Stimulated activated CD8-positive, alpha-beta memory T cell treated with anti-CD3 and anti-CD28 coated beads, Interleukin-12 subunit alpha, Interleukin-12 subunit beta, amount 100 ng/mL, for 24 hours (primary cell): ENCODE measurements around the gene RUVBL2.

Source experiments
- DNase-seq: peaks from one replicate; pipeline ENCODE4 v3.0.0-alpha.2; 2020; ENCODE audit errors: extremely low read depth

RUVBL2 gene

DNA sequence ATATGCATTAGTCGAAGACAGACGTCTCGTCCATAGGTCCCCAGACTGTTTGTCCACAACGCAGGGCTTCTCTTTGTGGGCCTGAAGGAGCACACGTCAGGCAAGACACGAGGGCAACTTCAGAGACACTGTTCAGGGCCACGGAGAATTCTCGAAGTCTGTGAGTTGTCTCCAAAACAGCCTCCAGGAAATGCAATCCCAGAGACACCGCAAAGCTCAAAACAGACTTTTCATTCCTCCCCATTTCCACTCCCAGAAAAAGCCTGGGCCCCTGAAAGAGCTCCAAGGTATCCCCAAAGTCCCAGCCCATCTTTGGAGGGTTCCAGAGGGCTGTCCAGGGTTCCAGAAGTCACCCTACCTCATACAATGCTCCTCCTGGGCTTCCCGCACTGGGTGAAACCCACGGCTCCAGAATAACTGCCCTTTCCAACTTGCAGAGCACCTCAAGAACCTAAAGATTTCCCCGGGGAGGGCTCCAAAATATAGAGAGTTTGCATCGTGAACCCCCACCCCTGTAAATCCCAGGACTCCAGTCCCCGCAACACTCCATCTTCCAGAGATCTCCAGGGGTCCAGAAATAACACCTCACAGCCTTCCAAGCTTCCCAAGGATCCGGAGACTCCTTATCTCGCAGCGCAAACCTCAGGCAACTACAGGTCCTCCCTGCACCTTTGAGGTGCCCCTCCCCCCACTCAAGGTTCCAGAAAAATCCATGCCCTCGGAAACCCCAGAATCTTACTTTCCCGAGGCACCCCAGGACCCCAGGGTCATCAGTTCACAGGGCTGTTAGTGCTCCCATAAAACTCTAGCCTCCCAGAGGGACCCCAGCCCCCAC lies 29.3 kb upstream of the RUVBL2 start:
- DNase-seq = no peak

DNA sequence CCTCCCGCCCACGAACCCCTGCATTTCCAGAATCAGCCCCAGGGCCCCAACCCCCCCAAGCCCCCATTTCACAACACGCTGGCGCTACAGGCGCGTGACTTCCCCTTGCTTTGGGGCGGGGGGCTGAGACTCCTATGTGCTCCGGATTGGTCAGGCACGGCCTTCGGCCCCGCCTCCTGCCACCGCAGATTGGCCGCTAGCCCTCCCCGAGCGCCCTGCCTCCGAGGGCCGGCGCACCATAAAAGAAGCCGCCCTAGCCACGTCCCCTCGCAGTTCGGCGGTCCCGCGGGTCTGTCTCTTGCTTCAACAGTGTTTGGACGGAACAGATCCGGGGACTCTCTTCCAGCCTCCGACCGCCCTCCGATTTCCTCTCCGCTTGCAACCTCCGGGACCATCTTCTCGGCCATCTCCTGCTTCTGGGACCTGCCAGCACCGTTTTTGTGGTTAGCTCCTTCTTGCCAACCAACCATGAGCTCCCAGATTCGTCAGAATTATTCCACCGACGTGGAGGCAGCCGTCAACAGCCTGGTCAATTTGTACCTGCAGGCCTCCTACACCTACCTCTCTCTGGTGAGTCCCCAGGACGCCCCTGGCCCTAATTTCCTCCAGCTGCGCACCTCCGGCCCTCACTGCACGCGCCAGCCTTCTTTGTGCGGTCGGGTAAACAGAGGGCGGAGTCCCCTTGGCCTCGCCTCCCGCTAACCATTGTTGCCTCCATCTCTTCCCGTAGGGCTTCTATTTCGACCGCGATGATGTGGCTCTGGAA lies 28.5 kb upstream of the RUVBL2 start, which contains the start of gene FTL:
TSS of gene FTL (plus strand) at position 270 of the 766 bp plus-strand sequence. CDS start at position 469, 199 bp downstream.
- DNase-seq = peak; percentile 80

DNA sequence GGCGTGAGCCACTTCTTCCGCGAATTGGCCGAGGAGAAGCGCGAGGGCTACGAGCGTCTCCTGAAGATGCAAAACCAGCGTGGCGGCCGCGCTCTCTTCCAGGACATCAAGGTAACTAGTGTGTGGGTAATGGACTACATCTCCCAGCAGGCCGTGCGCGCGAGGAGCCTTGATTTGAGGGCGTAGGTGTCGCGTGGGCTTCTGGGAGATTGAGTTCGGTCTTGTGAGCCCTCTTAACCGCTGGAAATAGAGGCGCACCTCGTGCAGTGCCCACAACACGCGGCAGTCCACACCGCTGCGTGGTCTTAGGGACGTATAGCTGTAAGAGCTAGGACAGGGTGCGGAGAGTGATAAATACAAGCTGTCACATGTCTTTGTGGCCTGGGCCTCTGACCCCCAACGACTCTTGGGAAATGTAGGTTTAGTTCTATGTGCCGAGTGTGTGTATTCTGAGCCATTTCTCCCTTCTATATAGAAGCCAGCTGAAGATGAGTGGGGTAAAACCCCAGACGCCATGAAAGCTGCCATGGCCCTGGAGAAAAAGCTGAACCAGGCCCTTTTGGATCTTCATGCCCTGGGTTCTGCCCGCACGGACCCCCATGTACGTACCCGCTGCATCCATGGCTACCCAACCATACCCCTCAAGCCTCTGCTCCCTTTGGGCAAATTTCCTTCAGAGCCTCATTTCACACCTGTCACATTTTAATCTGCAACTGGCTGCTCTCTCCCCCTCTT lies 27.7 kb upstream of the RUVBL2 start:
- DNase-seq = peak; percentile 72

DNA sequence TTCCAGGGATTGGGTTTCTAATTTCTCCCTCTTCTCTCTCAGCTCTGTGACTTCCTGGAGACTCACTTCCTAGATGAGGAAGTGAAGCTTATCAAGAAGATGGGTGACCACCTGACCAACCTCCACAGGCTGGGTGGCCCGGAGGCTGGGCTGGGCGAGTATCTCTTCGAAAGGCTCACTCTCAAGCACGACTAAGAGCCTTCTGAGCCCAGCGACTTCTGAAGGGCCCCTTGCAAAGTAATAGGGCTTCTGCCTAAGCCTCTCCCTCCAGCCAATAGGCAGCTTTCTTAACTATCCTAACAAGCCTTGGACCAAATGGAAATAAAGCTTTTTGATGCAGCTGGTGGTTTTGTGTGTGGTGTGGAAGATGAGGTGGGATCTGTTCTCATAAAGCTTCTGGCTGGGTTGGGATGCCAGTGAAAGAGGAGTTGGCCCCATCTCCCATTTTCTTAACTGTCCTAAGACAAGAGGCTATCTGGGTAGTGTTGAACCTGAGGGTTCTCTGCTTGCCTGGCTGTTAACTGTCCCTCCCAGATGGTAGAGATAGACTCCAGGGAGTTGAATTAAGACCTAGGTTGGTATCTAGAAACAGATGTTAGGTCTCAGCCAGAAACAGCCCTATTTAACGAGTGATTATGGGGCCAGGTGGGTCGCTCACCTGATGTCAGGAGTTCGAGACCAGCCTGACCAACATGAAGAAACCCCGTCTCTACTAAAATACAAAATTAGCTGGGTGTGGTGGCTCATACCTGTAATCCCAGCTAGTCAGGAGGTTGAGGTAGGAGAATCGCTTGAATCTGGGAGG lies 26.9 kb upstream of the RUVBL2 start:
- no peak for DNase-seq

DNA sequence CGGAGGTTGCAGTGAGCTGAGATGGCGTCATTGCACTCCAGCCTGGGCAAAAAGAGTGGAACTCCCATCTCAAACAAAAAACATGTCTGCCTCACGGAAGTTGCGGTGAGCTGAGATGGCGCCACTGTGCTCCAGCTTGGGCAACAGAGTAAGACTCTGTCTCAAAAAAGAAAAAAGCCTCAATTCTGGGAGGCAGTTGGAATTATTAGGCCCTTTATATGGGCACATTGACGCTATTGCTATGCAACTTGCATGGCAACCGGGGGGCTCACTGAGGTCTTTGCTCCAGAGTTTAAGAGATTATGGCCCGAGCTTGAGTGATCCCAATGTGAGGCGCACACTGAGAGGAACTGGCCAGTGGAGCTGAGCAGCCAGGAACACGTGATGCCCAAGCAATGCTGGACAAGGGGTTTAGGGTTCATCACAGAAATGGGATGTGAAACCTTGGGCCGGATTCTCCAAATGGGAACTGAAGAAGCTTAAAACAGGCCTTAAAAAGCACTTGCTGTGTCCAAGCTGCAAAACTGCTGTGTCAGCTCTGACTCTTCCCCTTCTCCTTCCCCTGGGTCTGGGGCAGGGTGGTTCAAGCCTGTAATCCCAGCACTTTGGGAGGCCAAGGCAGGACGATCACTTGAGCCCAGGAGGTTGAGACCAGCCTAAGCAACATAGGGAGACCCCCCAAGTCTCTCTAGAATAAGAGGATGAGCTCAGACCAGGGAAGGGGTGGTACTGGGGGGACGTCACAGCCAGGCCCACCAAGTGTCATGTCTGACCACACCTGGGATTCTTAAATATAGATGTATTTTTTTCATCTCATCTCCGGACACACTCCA lies 26.1 kb upstream of the RUVBL2 start:
- no peak for DNase-seq

DNA sequence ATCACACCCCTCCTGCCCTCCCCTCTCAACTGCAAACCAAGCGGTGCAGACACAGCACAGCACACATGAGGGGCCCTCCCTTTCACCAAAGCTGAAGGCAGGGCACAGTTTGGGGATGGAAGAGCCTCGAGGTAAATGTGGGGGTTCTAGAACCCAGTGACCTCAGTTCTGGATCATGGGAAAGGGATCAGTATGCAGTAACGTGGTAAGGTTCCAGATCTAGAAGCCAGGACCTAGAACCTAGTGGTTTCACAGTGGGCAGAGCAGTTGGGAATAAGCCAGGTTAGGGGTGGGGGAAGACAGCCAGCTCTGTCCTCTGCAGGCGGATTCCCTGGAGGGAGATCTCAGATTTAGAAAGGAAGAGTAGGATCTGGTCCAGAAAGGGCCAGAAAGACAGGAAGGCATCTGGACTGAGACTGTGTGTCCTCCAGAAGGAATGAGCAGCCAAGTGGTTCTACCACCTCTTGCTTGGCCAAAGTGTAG lies 25.5 kb upstream of the RUVBL2 start:
- no peak for DNase-seq

DNA sequence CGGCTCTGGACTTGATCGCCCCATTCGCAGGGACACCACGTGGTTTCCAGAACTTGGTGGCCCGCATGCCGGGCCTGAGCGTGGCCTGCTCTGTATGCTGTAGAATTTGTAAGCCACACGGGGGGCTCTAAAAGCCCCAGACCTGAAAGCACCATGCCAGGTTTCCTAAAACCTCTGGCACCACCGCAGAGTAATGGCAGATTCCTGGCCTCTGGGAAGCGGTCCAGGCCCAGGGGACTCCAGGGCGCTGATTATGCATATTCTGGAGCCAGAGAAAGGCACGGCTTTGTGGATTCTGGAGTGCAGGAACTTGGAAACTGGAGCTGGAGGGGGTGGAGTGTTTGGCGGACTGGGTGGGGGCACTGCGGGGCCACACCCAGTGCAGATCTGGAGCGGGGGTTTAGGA lies 24.9 kb upstream of the RUVBL2 start:
- no peak for DNase-seq

DNA sequence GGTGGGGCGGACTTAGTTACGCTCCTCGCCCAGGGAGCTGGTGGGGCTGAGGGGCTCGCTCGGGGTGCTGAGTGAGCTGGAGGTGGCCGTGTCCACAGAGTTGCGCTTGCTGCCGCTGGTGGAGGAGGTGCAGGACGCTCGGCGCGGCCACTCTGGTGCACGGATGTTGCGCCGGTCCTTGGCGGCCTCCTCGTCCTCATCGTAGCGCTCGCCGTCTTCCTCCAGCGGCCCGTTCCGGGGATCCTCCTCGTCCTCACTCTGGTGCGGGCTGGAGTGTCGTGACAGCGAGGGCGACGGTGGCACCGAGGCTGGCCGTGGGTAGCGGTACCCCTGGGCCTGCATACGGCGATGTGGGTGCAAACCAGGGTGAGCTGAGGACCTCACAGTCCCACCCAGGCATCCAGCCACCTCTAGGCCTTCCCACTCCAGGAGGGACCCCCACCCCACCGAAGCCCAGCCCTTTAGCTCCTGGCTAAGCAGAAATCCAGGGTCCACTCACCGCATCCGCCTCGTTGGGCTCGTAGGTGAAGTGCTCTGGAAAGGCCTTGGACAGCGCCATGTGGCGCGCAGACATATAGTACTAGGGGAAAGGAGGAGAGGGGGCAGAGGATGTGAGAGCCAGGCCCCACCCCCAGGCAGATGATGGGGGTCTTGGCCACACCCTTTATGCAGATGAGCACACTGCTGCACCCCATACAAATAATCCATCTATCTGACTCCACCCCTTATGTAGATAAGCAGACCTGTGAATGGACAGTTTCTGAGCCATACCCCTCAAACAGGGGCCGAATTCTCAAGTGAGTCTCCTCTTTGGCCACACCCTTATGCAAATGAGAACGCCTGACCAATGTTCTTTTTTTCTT lies 24.2 kb upstream of the RUVBL2 start:
- DNase-seq = no peak

DNA sequence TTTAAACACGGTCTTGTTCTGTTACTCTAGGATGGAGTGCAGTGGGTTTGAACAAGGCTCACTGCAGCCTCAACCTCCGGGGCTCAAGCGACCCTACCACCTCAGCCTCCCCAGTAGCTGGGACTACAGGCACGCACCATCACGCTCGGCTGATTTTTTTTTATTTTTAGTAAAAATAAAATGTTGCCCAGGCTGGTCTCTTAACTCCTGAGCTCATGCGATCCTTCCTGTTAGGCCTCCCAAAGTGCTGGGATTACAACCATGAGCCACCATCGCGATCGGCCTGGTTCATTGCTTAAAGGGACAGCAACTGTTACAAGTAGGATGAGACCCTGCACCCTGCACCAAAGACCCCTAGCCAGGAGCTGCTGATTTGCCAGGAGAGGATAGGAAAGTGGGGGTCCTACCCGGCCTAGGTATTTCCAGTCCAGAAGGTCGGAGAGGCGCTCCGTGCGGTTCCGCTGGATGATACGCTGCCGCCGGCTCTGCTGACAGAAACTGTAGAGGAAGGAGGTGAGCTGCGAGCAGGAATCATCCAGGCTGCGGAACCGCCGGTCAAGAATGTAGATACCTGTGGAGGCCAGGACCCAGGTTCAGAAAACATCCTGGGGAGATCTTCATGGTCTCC lies 23.4 kb upstream of the RUVBL2 start:
- DNase-seq = no peak

DNA sequence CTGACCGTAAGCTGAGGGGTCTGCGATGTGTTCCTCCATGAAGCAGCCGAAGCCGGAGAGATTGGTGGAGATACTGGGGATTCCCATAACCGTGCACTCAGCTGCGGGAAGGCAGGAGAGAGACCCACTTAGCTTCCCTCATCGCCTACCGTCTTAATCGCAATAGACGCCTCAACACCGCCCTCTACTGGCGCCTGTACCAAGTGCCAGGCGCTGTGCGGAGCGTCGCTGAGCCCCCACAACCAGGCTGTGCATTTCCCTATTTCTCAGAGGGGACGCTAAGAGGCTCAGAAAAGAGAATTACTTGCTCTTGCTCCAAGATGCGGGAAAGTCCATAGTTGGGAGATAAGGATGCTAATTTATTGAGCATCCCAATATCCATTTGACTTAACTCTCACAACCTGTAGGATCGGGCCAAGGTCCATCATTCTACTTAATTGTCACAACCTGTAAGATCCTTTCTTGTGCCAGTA lies 22.7 kb upstream of the RUVBL2 start:
- peak; percentile 50 for DNase-seq

DNA sequence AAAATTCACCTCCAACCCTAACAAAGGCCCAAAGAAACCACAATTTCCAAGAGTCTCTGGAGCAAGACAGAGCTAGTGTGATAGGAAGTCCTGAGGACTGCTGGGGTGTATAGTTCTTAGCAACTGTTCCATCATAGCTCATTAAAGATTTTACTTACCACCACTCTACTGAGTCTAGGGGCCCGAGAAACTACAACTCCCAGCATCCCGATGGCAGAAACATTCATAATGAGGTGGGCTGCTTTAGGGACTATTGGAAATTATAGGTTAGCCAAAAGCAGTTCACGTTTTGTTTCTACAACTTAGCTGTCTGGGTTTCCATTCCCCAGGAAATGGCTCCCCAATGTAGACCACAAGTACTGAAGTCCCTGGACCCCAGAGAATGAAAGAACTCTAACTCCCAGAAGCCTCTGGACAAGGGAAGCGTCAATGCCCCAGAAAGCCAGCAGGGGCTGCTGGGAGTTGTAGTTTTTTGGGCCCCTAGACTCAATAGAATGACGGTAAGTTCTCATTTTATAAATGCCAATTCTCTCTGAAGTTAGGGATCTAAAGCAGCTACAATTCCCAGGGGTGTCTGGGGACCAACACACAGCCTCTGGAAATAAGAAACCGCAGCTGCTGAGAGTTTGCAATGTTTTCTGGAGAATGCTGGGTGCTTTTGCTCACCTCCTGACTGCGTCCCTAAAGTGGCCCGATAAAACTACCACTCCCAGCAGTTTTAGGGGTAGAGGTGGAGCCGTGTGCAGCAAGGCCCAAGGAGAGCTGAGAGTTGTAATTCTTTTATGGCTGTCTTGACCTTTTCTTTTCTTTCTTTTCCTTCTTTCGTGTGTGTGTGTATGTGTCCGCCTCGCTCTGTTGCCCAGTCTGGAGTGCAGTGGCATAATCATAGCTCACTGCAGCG lies 17.5 kb upstream of the RUVBL2 start:
- DNase-seq = no peak

DNA sequence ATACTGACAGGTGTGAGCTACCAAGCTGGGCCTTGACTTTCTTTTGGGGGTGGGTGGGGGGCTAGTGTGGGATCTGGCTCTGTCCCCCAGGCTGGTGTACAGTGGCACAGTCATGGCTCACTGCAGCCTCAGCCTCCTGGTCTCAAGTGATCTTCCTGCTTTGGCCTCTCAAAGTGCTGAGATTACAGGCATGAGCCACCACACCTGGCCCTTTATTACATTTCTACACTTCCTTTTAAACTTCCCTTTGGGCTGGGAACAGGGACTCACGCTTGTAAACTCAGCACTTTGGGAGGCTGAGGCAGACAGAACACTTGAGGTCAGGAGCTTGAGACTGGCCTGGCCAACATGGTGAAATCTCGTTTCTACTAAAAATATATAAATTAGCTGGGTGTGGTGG lies 16.6 kb upstream of the RUVBL2 start:
- DNase-seq = no peak

DNA sequence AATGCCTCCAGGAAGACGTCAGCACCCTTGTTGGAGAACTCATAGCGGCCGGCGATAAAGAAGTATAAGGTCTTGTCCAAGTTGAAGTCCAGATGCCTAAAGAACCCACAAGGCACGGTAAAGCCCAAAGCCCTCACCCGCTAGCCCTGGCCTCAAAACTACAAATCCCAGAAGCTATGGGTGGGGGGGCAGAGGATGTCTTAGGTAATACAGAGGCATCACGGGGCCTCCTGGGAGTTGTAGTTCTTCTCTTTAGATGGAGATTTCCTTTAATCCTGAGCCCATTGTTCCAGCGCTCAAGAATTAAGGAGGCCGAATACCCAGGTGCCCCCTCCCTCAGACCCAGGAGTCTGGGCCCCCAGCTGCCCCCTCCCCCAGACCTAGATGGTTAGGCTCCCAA lies 11.4 kb upstream of the RUVBL2 start:
- DNase-seq = no peak

DNA sequence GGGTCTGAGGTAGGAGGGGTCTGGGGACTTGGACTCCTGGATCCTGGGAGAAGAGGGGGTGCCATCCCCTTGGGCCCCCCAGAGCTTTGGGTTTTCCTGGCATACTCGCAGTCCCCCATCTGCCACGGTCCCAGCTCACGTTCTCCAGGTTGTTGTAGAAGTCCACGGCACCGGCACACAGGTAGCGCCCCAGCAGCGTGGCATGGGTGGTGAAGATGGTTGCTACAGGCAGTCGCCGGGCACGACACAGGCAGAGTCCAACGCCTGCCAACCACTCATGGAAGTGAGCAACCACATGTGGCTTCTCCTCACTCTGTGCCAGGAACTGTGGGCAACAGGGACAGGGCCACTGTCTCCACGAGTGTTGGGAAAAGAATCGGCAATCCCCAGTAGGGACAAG lies 8.0 kb upstream of the RUVBL2 start:
- no peak for DNase-seq

DNA sequence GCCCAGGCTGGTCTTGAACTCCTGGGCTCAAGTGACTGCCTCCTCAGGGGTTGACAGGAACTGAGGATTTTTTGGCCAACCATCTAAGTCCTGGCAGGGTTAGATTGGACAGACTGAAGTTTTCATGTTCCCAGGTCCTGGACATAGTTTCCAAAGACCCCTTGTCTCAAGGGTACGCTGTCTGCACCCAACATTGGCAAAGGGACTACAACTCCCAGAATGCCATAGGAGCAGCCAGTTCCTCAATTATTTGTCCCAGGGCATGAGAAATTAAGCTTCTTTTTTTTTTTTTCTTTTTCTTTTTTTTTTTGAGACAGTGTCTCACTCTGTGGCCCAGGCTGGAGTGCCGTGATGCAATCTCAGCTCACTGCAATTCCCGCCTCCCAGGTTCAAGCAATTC lies 7.5 kb upstream of the RUVBL2 start:
- no peak for DNase-seq

DNA sequence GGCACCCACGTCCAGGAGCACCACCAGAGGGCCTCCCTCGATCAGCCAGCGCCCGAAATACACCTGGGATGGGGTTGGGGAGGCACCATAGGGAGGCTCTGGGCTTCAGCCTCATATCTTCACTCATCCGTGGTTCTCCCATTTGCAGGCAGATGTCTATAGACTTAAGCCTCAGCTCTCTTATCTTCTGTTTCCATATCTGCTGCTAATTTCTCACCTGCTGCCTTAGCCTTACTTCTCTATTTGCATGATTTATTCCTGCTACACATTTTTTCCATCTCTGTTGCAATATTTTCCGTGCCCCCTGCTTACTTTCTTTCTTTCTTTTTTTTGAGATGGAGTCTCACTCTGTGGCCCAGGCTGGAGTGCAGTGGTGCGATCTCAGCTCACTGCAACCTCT lies 6.4 kb upstream of the RUVBL2 start:
- DNase-seq = no peak

DNA sequence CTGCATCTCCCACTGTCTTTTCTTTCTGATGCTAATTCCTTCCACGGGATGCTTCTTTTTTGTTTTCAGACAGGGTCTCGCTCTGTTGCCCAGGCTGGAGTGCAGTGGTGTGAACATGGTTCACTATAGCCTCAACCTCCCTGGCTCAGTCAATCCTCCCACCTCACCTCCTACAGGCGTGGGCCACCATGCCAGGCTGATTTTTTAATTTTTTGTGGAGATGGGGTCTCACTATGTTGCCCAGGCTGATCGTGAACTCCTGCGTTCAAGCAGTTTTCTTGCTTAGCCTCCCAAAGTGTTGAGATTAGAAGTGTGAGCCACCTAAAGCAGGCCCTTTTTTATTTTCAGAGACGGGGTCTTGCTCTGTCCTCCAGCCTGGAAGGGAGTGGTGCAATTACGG lies 5.4 kb upstream of the RUVBL2 start:
- DNase-seq = no peak

DNA sequence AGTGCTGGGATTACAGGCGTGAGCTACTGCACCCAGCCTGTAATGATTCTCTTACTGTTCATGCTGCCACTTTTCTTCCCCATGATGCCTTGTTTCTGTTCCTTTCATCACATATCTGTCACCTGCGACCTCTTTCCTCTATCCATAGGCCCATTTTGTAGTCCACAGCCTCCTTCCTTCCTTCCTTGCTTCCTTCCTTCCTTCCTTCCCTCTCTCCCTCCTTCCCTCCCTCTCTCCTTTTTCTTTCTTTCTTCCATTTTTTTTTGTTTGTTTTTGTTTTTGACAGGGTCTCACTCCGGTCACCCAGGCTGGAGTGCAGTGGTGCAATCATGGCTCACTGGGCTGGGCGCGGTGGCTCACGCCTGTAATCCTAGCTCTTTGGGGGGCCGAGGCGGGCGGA lies 4.8 kb upstream of the RUVBL2 start:
- no peak for DNase-seq
